NCI-H146 treated with DMSO at 0.1 percent for 48 hours (cell line): Measurements from ENCODE around the gene SMC4.
"Not testable (repeated sequence)": the region's sequence is repeated elsewhere in the genome, so short reads cannot be mapped to it uniquely, and the experiment has no call there.

Experiments
- DNase-seq: peaks from one replicate; lab custom pipeline; 2025; ENCODE audit not compliant: unreplicated experiment; lab: John Stamatoyannopoulos, UW

The SMC4 gene

DNA sequence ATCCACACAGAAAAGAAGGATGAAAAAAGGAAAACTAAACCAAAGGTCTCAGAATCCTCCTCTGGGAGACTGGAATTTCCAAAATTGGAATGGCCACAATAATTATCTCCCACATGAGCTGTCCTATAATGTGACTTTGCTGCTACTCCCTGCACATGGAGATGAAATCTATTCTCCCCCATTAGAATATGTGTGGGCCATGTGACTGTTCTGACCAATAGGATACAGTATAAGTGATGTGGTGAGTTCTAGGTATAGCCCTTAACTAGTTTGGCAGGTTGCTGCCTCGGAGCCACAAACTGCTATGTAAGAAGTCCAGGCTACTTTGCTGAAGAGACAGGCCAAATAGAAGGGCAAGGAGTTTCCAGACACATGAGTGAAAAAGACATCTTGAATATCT, 45.0 kb downstream of the SMC4 start:
- no peak for DNase-seq

GRCh38 chr3:160445854-160446253, 46.4 kb downstream of the SMC4 start:
- no peak for DNase-seq

- no peak for DNase-seq
These were observed 47.1 kb downstream of the SMC4 start for GRCh38 chr3:160446522-160447056.

DNA sequence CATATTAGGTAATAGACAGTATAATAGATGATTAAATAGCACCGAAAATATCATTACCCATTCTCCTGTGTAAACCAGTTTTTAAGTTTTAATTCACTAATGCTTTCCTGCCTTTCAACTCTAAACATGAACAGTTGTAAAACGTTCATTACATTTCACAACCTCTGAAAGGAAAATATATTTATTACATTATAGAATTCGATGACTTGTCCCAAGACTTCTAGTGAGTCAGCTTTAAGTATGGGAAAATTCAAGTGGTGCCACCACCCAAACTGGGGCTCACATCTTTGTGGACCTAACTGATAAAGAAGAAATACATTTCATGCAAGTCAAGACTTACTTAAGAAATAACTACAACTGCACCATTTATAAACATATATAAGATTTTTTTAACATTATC, 48.1 kb downstream of the SMC4 start:
- no peak for DNase-seq

GRCh38 chr3:160448845-160449635, 49.6 kb downstream of the SMC4 start:
- no peak for DNase-seq

- no peak for DNase-seq
These were observed 50.5 kb downstream of the SMC4 start, which contains the start of gene TRIM59 for GRCh38 chr3:160449636-160450598. TRIM59 (minus strand) TSS chr3:160449786; CDS start chr3:160439183, 10,603 bp downstream.

GRCh38 chr3:160450846-160451245, 51.4 kb downstream of the SMC4 start:
- DNase-seq = no peak

- DNase-seq = no peak
These were observed 52.2 kb downstream of the SMC4 start for GRCh38 chr3:160451602-160452001.

DNA sequence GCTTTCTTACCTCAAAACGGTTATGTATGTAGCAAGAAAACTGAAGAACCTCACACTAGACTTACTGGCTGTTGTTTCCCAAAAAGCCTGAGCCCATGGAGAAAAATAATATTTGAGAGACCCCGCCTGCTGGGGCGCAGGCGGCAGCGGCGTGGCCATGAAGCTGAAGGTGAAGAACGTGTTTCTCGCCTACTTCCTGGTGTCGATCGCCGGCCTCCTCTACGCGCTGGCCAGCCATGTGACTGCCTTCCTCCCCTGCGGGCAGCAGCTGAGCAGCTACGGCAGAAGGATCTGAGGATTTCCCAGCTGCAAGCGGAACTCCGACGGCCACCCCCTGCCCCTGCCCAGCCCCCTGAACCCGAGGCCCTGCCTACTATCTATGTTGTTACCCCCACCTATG, 52.8 kb downstream of the SMC4 start:
- not testable (repeated sequence) for DNase-seq

DNA sequence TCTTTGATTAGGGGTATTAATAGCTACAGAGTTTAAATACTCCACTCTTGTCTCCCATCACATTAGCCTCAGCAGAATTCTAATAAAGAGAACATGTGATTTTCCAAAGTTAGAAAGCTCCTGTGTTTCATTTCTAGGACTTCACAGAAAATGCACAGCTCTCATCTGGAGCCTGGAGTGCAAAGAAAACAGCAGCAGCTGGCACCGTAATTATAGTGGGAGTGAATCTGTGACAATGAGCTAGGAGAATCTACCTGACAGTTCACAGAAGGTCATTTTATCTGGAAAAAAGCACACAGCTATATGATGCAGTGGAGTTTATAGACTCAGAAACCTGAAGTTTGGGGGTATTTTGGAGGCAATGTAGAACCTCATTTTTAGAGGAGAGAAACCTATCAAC, 55.5 kb downstream of the SMC4 start:
- peak; percentile 84 for DNase-seq

DNA sequence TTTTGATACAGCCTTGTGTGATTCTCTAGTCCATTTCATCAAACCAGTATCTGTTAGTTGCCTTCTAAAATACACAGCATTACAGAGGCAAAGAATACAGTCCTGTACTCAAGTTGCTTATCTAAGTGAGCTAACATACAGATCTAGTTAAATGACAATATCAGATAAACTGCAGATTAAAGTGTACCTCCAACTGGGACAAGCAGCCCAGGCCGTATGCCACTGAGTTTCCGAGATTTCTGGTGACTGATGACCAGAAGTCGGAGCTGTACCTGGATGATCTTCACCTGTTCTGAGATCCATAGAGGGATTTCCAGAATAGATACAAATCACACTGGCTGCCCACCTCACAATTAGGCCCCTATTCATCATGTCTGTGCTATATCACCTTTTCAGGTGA, 56.4 kb downstream of the SMC4 start:
- DNase-seq = no peak

DNA sequence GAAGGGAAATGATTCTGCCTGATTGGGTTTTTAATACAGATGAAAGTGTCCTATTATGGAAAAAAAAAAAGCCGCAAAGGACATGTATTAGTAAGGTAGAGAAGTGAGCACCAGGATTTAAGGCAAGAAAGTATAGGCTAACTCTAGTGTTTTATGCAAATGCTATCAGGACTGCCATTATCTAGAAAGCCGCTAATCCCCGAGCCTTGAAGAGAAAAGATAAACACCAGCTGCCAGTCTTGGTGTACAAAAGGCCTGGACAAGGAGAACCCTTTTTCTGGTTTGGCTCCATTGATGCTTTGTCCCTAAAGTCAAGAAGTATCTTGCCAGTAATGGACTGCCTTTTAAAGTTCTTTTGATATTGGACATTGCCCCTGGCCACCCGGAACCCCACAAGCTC, 58.7 kb downstream of the SMC4 start:
- DNase-seq = no peak

DNA sequence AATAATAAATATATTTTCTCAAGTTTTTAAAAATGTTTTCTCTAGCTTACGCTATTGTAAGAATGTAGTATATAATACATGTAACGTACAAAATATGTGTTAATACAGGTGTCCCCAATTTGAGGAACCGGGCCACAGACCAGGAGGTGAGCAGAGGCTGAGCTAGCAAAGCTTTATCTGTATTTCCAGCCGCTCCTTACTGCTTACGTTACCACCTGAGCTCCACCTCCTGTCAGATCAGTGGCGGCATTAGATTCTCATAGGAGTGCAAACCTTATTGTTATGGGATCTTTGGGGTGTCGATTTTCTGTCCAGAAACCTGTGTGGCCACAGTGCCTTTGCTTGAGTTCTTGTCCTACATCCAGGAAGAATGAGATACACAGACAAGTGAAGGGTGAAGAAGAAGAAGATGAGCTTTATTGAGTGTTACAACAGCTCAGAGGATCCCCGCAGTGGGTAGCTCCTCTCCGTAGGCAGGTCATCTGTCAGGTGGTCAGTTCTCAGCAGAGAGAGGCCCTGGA, 60.1 kb downstream of the SMC4 start:
- no peak for DNase-seq

DNA sequence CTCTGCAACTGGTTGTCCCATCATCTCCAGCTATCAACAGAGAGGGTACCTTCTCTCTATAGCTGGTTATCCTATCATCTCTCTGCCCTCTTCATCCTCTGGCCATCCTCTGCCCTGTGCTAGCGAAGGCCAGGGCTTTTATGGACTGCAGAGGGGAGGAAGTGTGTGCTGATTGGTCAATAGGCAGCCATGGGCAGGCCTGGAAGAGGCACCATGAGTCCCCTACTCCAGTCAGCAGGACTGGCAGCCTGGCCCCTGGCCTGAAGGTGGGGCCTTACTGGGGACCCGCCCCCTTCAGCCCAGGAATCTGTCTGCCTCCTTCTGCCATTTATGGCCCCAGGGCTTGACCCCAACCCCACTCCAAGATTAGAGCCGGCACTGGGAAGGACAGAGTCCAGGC, 60.6 kb downstream of the SMC4 start:
- no peak for DNase-seq

GRCh38 chr3:160464321-160464720, 64.9 kb downstream of the SMC4 start:
- DNase-seq = no peak

- no peak for DNase-seq
These were observed 65.5 kb downstream of the SMC4 start for GRCh38 chr3:160464971-160465370.

DNA sequence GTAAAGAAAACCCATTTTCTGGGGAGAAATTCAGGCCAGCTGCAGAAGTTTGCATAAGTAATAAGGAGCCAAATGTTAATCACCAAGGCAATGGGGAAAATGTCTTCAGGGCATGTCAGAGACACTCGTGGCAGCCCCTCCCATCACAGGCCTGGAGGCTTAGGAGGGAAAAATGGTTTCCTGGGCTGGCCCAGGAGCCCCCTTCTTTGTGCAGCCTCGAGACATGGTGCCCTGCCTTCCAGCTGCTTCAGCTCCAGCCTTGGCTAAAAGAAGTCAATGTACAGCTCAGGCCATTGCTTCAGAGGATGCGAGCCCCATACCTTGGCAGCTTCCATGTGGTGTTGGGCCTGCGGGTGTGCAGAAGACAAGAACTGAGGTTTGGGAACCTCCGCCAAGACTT, 70.7 kb downstream of the SMC4 start:
- no peak for DNase-seq

- DNase-seq = no peak
These were observed 72.4 kb downstream of the SMC4 start for GRCh38 chr3:160471892-160472291.

DNA sequence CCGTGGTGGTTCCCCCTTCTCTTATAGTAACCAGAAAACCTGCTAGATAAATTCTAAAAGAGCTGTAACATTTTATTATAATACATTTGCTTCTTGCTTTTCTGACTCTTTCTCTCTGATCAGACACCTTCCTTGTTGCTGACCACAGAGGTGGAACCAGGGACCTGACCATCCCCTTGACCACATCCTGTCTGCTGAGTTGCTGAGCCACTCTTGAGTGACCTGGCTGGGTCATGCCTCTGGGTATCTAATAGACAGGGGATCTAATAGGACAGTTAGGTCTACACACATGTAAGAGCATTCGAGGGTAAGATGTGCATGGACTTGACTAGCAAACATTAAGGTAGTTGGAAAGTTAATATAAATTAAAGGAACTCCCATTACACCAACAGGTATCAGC, 72.9 kb downstream of the SMC4 start:
- no peak for DNase-seq

- no peak for DNase-seq
These were observed 73.8 kb downstream of the SMC4 start for GRCh38 chr3:160473221-160473620.

- DNase-seq = no peak
These were observed 74.5 kb downstream of the SMC4 start for GRCh38 chr3:160473978-160474377.
